Activated T-cell treated with anti-CD3 and anti-CD28 coated beads, Interleukin-2, amount 50 U/mL, for 4 hours (primary cell): ENCODE results near the gene RCL1. TPM values are rescaled to one million over a fixed set of nuclear protein-coding genes. Genes with fewer than 3 reads are reported as not detected.
"Not testable (repeated sequence)": the region's sequence is repeated elsewhere in the genome, so short reads cannot be mapped to it uniquely, and the experiment has no call there.

ENCODE experiments used
- ATAC-seq, 2 donors: fragments of 200-7000 bp; cut with Tn5 transposase; one replicate each; pipeline ENCODE4 v1.10.0; 2021
- DNase-seq: peaks from one replicate; pipeline ENCODE4 v3.0.0-alpha.2; 2020
- H3K27me3 Mint-ChIP-seq: one replicate; pipeline ENCODE4 v1.8.0; 2021; ENCODE audit warnings: low read depth, mixed read lengths
- H3K36me3 Mint-ChIP-seq: one replicate; pipeline ENCODE4 v1.8.0; 2022; ENCODE audit warnings: mixed read lengths; ENCODE audit not compliant: insufficient read depth
- H3K4me1 Mint-ChIP-seq: one replicate; pipeline ENCODE4 v1.8.0; 2021; ENCODE audit warnings: low read depth, mixed read lengths
- H3K4me3 Mint-ChIP-seq: one replicate; pipeline ENCODE4 v1.8.0; 2021; ENCODE audit warnings: mild to moderate bottlenecking, moderate library complexity, mixed read lengths
- H3K9me3 Mint-ChIP-seq: one replicate; pipeline ENCODE4 v1.8.0; 2021; ENCODE audit warnings: mixed read lengths
- total RNA-seq, 3 donors: library from RNA; stranded (reverse); gene quantifications; one replicate each; pipeline ENCODE4 v1.2.1, GENCODE V29; 2021

Gene RCL1
- 10 to 100 TPM; 59.8 to 63.4 (median 62.2) TPM for total RNA-seq

DNA sequence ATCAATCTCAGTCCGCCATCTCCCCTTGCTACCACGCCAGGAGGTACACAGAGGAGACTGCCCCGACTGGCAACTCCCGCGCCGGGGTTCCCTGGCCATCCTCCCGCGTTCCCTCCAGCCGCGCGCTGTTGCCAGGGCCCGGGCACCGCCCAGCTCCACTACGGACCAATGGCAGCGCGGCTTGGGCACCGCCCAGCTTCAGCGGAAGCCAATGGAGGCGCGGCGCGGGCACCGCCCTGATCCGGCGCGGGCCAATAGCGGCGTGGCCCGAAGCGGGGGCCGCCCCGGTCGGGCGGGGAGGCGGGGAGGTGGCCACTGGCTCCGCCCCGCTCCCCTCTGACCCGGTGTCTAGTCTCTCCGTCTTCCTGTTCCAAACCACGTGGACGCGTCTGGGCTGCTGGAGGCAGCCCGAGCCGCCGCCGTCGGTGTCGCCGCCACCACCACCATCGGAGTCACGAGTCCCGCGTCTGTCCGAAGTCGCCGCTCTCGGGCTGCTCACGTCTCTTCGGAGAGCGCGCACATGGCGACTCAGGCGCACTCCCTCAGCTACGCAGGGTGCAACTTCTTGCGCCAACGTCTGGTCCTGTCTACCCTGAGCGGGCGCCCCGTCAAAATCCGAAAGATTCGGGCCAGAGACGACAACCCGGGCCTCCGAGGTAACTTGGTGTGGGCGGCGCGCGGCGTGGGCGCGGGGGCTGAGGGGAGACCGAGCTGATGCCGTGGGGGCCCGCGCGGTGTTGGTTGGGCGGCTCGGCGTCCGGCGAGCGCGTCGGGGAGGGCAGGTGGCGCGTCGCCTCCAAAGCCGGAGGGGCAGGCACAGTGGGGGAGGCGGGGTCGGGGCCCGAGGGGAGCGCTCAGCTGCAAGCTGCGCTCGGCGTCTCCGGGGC is at the start of gene RCL1:
RCL1 (plus strand) TSS at position 373 of the 887 bp plus-strand sequence; CDS start at position 521, 148 bp downstream.
- Mint-ChIP-seq H3K36me3 (peaks cover 5% of the 10 kb centered on the region), H3K4me3 (peak within 1 kb of the TSS; percentile 98), H3K27me3 (no peaks in the 10 kb centered on the region), H3K4me1 (peaks cover 40% of the 10 kb centered on the region), H3K9me3 (no peaks in the 10 kb centered on the region)
- DNase-seq = peak; percentile 93
- peak; percentile 95 to 97 for ATAC-seq

DNA sequence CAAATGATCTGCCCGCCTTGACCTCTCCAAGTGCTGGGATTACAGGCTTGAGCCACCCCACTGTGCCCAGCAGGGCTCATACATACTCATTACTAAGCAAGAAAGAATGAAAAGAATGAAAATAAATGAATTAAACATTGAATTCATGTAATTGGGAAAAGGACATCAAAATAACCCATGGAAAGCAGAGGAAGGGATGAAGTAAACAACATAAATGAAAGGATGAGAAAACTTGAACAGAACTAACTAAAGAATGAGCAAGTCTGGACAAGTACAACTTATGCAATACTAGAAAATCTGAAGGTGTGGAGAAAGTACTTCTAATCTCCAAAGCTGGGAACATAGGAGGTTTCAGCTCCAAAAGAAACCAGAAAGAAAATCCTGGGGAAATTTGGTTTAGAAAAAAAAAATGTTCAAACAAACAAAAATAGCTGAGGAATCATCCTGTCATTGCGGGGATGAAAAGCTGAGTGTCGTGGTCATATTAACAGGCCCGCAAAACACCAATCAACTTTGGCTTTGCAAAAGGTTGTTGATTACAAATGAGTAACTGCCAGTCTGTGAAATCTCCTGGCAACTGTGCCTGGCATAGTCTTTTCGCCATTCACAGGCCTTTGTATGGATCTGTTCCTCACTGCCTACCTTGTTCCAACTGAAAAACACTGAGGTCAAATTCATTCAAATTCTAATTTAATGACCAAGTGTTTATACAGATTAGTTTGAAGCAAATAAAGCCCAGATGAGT is 49.4 kb upstream of the RCL1 start:
- Mint-ChIP-seq H3K36me3 (no peaks in the 10 kb centered on the region), H3K4me1 (peaks cover 44% of the 10 kb centered on the region), H3K9me3 (no peaks in the 10 kb centered on the region), H3K4me3 (peak overlapping the region; percentile 4), H3K27me3 (no peaks in the 10 kb centered on the region)
- no peak for ATAC-seq
- no peak for DNase-seq

DNA sequence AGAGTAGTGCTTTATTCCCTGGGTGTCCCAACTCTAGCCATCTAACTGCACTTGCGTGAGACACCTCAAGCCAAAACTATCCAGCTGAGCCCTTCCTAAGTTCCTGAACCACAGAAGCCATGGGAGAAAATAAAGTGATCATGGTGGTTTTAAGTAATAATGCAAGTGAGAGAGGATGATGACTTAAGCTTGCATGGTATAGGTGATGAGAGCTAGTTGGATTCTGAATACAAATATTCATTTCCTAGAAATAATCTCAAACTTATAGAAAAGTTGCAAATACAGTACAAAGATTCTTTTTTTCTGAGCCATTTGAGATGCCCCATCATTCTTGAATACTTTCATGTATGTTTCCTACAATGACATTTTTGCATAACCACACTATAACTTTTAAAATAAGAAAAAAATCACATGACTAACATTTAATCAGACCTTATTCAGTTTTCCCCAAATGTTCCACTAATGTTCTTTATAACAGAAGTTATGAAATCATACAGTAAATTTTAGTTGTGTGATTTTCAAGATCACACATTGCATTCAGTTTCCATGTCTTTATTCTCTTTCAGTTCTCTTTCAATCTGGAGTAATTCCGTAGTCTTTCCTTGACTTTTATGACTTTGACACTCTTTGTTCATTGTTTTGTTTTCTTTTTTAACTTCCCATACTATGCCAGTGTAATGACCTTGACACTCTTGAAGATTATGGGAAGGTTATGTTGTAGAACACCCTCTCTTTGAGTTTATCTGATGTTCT is 46.3 kb upstream of the RCL1 start:
- ATAC-seq (peak; percentile 35 to 39), DNase-seq (no peak)
- no peaks in the 10 kb centered on the region for H3K27me3 Mint-ChIP-seq
- no peak overlapping the region for H3K4me3 Mint-ChIP-seq
- H3K36me3 Mint-ChIP-seq = no peaks in the 10 kb centered on the region
- no peaks in the 10 kb centered on the region for H3K9me3 Mint-ChIP-seq
- peaks cover 28% of the 10 kb centered on the region for H3K4me1 Mint-ChIP-seq

DNA sequence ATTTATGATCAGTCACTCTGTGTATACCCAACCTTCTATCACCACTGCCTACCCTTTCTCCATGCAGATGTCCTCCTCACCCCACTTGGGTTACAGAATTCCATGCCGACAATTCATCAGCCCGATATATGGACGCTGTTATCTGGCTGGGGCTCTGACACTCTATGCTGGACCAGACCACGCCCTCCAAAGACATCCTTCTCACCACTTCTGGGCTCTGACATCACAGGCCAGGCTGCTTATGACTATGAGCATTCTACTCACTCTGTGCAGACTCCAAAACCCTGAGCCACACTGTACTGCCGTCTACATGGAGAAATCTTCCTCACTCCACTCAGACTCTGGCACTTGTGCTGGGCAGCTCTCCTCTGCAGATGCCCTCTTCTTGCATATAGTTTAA is 44.1 kb upstream of the RCL1 start:
- ATAC-seq (no peak), DNase-seq (no peak)
- Mint-ChIP-seq H3K9me3 (no peaks in the 10 kb centered on the region), H3K27me3 (no peaks in the 10 kb centered on the region), H3K4me1 (peaks cover 20% of the 10 kb centered on the region), H3K36me3 (no peaks in the 10 kb centered on the region), H3K4me3 (no peak overlapping the region)

GRCh38 chr9:4750023-4750673 is 42.6 kb upstream of the RCL1 start:
- Mint-ChIP-seq H3K4me3 (no peak overlapping the region), H3K27me3 (no peaks in the 10 kb centered on the region), H3K9me3 (no peaks in the 10 kb centered on the region), H3K36me3 (no peaks in the 10 kb centered on the region), H3K4me1 (peaks cover 17% of the 10 kb centered on the region)
- DNase-seq = no peak
- no peak for ATAC-seq

- H3K4me1 Mint-ChIP-seq, H3K27me3 Mint-ChIP-seq, H3K36me3 Mint-ChIP-seq, ATAC-seq, H3K4me3 Mint-ChIP-seq, DNase-seq, H3K9me3 Mint-ChIP-seq: not testable (repeated sequence)
Measured at GRCh38 chr9:4754530-4754929, 38.2 kb upstream of the RCL1 start.

GRCh38 chr9:4755026-4755609 is 37.6 kb upstream of the RCL1 start:
- no peaks in the 10 kb centered on the region for H3K36me3 Mint-ChIP-seq
- DNase-seq = no peak
- H3K27me3 Mint-ChIP-seq = peaks cover under 1% of the 10 kb centered on the region
- no peaks in the 10 kb centered on the region for H3K9me3 Mint-ChIP-seq
- no peaks in the 10 kb centered on the region for H3K4me1 Mint-ChIP-seq
- ATAC-seq = no peak
- no peak overlapping the region for H3K4me3 Mint-ChIP-seq

DNA sequence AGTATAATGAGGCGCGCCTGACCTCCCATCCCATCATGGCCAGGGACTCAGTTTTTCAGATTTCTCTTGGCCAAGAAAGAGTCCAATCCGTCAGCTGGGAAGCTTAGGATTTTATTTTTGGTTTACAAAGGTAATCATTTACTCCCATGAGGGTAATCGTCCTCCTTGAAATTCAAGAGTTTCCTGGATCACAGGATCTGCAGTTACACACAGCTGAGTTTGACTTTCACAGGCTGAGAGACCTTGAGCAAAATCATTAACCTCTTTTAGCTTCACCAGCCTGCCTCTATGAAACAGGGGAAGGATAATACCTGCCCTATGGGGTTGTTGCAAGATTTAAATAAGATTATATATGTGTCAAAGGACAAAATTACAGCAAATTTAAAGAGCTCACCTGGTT is 36.3 kb upstream of the RCL1 start:
- Mint-ChIP-seq H3K9me3 (no peaks in the 10 kb centered on the region), H3K27me3 (peaks cover 4% of the 10 kb centered on the region), H3K36me3 (no peaks in the 10 kb centered on the region), H3K4me3 (no peak overlapping the region), H3K4me1 (no peaks in the 10 kb centered on the region)
- DNase-seq (no peak), ATAC-seq (no peak)

GRCh38 chr9:4760122-4760521 is 32.6 kb upstream of the RCL1 start:
- no peaks in the 10 kb centered on the region for H3K9me3 Mint-ChIP-seq
- H3K27me3 Mint-ChIP-seq = peaks cover 8% of the 10 kb centered on the region
- peaks cover 5% of the 10 kb centered on the region for H3K4me1 Mint-ChIP-seq
- ATAC-seq (no peak), DNase-seq (no peak)
- no peak overlapping the region for H3K4me3 Mint-ChIP-seq
- H3K36me3 Mint-ChIP-seq = no peaks in the 10 kb centered on the region

- Mint-ChIP-seq H3K27me3 (peaks cover 8% of the 10 kb centered on the region), H3K4me3 (peak overlapping the region; percentile 3), H3K36me3 (no peaks in the 10 kb centered on the region), H3K9me3 (no peaks in the 10 kb centered on the region), H3K4me1 (peaks cover 5% of the 10 kb centered on the region)
- DNase-seq = peak; percentile 77
- ATAC-seq = peak; percentile 71 to 72
Measured at GRCh38 chr9:4762108-4762885, 30.4 kb upstream of the RCL1 start.

- Mint-ChIP-seq H3K9me3 (no peaks in the 10 kb centered on the region), H3K27me3 (peaks cover 8% of the 10 kb centered on the region), H3K4me1 (peaks cover 5% of the 10 kb centered on the region), H3K36me3 (no peaks in the 10 kb centered on the region), H3K4me3 (peak overlapping the region; percentile 3)
- ATAC-seq = peak; percentile 24 to 29
- no peak for DNase-seq
Measured at GRCh38 chr9:4762886-4763541, 29.7 kb upstream of the RCL1 start.

DNA sequence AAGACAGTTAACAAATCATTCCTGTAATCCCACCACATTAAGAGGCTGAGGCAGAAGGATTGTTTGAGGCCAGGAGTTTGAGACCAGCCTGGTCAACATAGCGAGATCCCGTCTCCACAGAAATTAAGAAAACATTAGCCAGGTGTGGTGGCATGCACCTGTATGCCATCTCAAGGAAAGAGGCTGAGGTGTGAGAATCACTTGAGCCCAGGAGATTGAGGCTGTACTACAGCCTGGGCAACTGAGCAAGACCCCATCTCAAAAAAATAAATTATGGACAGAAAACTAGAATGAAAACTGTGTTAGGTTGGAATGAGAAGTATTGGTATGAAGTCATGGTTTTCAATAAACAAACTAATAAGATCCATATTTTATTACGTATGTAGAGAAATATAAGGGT is 28.7 kb upstream of the RCL1 start:
- H3K27me3 Mint-ChIP-seq = peaks cover 8% of the 10 kb centered on the region
- H3K36me3 Mint-ChIP-seq = no peaks in the 10 kb centered on the region
- ATAC-seq (no peak), DNase-seq (no peak)
- no peaks in the 10 kb centered on the region for H3K9me3 Mint-ChIP-seq
- no peak overlapping the region for H3K4me3 Mint-ChIP-seq
- peaks cover 5% of the 10 kb centered on the region for H3K4me1 Mint-ChIP-seq

DNA sequence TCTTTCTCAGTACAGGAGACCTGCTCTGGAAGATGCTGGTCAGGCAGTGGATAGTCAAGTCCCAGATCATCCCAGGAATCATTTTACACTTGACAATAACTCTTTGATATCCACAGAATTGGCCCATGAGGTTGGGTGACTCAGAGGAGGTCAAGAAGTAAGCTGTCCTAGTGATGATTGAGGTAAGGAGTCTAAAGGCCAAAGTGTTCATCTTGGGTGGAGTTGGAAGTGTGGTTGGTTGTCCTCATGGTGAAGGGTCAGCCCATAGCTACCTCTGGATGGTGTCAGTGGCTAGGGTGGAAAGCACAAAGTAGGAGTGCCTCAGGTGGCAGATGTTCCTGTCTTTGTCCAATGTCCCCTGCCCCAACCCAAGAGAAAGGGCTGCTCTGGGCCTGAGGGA is 24.1 kb upstream of the RCL1 start:
- H3K27me3 Mint-ChIP-seq = no peaks in the 10 kb centered on the region
- H3K36me3 Mint-ChIP-seq = no peaks in the 10 kb centered on the region
- no peak overlapping the region for H3K4me3 Mint-ChIP-seq
- H3K9me3 Mint-ChIP-seq = peaks cover 5% of the 10 kb centered on the region
- peaks cover 3% of the 10 kb centered on the region for H3K4me1 Mint-ChIP-seq
- ATAC-seq (no peak), DNase-seq (no peak)
